HPDE6-E6E7 (cell line): ENCODE measurements around the gene CCDC201.

Experiments
- DNase-seq: peaks from one replicate; pipeline ENCODE4 v3.0.0; 2011; ENCODE audit warnings: missing footprints; ENCODE audit errors: extremely low spot score

The CCDC201 gene

GRCh38 chr7:45873035-45873354 lies at the start of gene CCDC201:
TSS of gene CCDC201 (minus strand) at chr7:45873082. CDS start at chr7:45873007, 75 bp downstream.
- DNase-seq = no peak

GRCh38 chr7:45921699-45922519 lies 49.0 kb upstream of the CCDC201 start:
- peak; percentile 45 for DNase-seq

GRCh38 chr7:45921381-45921698 lies 48.5 kb upstream of the CCDC201 start:
- no peak for DNase-seq

- DNase-seq = no peak
Observed at GRCh38 chr7:45920502-45921380, 47.9 kb upstream of the CCDC201 start, which contains the start of gene IGFBP3. TSS of gene IGFBP3 (minus strand) at chr7:45921272. CDS start at chr7:45921140, 132 bp downstream.

- no peak for DNase-seq
Observed at GRCh38 chr7:45919993-45920459, 47.1 kb upstream of the CCDC201 start.

- no peak for DNase-seq
Observed at GRCh38 chr7:45919231-45919784, 46.4 kb upstream of the CCDC201 start.

- DNase-seq = no peak
Observed at GRCh38 chr7:45918556-45918955, 45.7 kb upstream of the CCDC201 start.

GRCh38 chr7:45917658-45918057 lies 44.8 kb upstream of the CCDC201 start:
- DNase-seq = peak; percentile 50

GRCh38 chr7:45917064-45917463 lies 44.2 kb upstream of the CCDC201 start:
- DNase-seq = no peak

GRCh38 chr7:45915606-45916005 lies 42.7 kb upstream of the CCDC201 start:
- no peak for DNase-seq

- DNase-seq = no peak
Observed at GRCh38 chr7:45914911-45915310, 42.0 kb upstream of the CCDC201 start.

GRCh38 chr7:45912972-45913371 lies 40.1 kb upstream of the CCDC201 start:
- DNase-seq = no peak

- DNase-seq = no peak
Observed at GRCh38 chr7:45911311-45911710, 38.4 kb upstream of the CCDC201 start.

GRCh38 chr7:45910855-45911254 lies 38.0 kb upstream of the CCDC201 start:
- DNase-seq = no peak

GRCh38 chr7:45909561-45909960 lies 36.7 kb upstream of the CCDC201 start:
- DNase-seq = no peak

- DNase-seq = no peak
Observed at GRCh38 chr7:45902820-45903219, 29.9 kb upstream of the CCDC201 start.

- no peak for DNase-seq
Observed at GRCh38 chr7:45901566-45901965, 28.7 kb upstream of the CCDC201 start.

GRCh38 chr7:45898222-45898621 lies 25.3 kb upstream of the CCDC201 start:
- no peak for DNase-seq

GRCh38 chr7:45897042-45897690 lies 24.3 kb upstream of the CCDC201 start:
- no peak for DNase-seq

GRCh38 chr7:45894665-45895062 lies 21.8 kb upstream of the CCDC201 start:
- no peak for DNase-seq

- DNase-seq = no peak
Observed at GRCh38 chr7:45893996-45894664, 21.2 kb upstream of the CCDC201 start.
